ENCODE data around the gene TECR. TPM values are rescaled to one million over a fixed set of nuclear protein-coding genes. Genes with fewer than 3 reads are reported as not detected.

The TECR gene
- total and polyA plus RNA-seq, 9 of the 15 experiments (the other 6 are each of a cell fraction or from before 2014, with no cell fraction given), result 29.3 to 211 (median 81.4) TPM

GRCh38 chr19:14595558-14595957 lies 66.2 kb downstream of the TECR start:
- no peaks in the 10 kb centered on the region for H3K9me1 ChIP-seq (ENCODE audit: control insufficient read depth, insufficient read depth, low read length)
- WGBS (ENCODE audit: insufficient coverage, low coverage, missing lambda C conversion rate), result 3% methylated on average over 3 of the region's 3 CpGs
- DNase-seq (ENCODE audit: extremely low read depth in 1 of 4, low spot score in 3 of 4) (no peak), FAIRE-seq (peak; percentile 70), ATAC-seq (no peak)
- H3K9ac ChIP-seq (ENCODE audit: insufficient read depth in 1 of 2, low read depth in 2 of 2, low read length in 2 of 2), result no peak overlapping the region
- no peaks in the 10 kb centered on the region; a peak in 1 of 5 replicates for H3K4me1 ChIP-seq (replicated peaks in 1 of 2; ENCODE audit: control insufficient read depth in 2 of 2, insufficient read depth in 2 of 2, low read length in 2 of 2)
- CTCF ChIA-PET (ENCODE audit: low intra/inter-chr PET ratio), result no interaction called here
- H2AFZ ChIP-seq (ENCODE audit: low read depth, low read length), result no peak overlapping the region
- H3K9me3 ChIP-seq (replicated peaks; ENCODE audit: control insufficient read depth, insufficient read depth, low read depth, low read length), result no peaks in the 10 kb centered on the region
- intact Hi-C loops (cut with micrococcal nuclease) (no loop called here), in situ Hi-C loops (cut with MboI) (no loop called here)
- no peak overlapping the region for H3K4me2 ChIP-seq (ENCODE audit: insufficient read depth, low read length)
- POLR2A ChIA-PET, result no interaction called here
- peaks cover 8 to 33% of the 10 kb centered on the region in 2 experiments; a peak in 3 of 5 replicates for H3K27me3 ChIP-seq (ENCODE audit: control insufficient read depth in 2 of 2, insufficient read depth in 2 of 2, low read length in 2 of 2)
- H3K36me3 ChIP-seq (ENCODE audit: control insufficient read depth, insufficient read depth, low read length), result no peaks in the 10 kb centered on the region
- no peak overlapping the region for H3K4me3 ChIP-seq
- no TSS peak for BruUV-seq (replicated peaks)
- no peaks in the 10 kb centered on the region for H4K20me1 ChIP-seq (replicated peaks; ENCODE audit: control insufficient read depth, insufficient read depth, low read length)
- H3K79me2 ChIP-seq (ENCODE audit: control insufficient read depth, insufficient read depth, low read length), result no peaks in the 10 kb centered on the region
- H3K27ac ChIP-seq (ENCODE audit: extremely low read depth, low read depth, low read length), result no peak overlapping the region
- TF ChIP-seq ZKSCAN3 (CRISPR knock-in tag; IDR thresholded peaks at IDR 0.05), result no peak
- no peak for TF ChIP-seq ZBTB40 (IDR thresholded peaks at IDR 0.05)
- no peak for TF ChIP-seq ZBTB40 (CRISPR knock-in tag; IDR thresholded peaks at IDR 0.05)
- no peak for TF ChIP-seq ZNF280B (CRISPR knock-in tag; IDR thresholded peaks at IDR 0.05)
- TF ChIP-seq ZNF449 (CRISPR knock-in tag; IDR thresholded peaks at IDR 0.05), result no peak
